Nephron progenitor cell (in vitro differentiated cells): ENCODE data around the gene RNU6-9.
A peak's percentile ranks its signal among the peaks of the same experiment; 100 is the strongest.
"Not testable (repeated sequence)": the region's sequence is repeated elsewhere in the genome, so short reads cannot be mapped to it uniquely, and the experiment has no call there.

ENCODE experiments used
- DNase-seq: peaks from one replicate; pipeline ENCODE4 v3.0.0; 2021
- H3K27ac Mint-ChIP-seq: 2 replicates; pipeline ENCODE4 v1.8.0; 2021; ENCODE audit warnings: mild to moderate bottlenecking, moderate library complexity, mixed read lengths
- H3K27me3 Mint-ChIP-seq: 2 replicates; pipeline ENCODE4 v1.8.0; 2021; ENCODE audit warnings: mild to moderate bottlenecking, low read depth, mixed read lengths; ENCODE audit not compliant: poor library complexity
- H3K36me3 Mint-ChIP-seq: 2 replicates; pipeline ENCODE4 v1.8.0; 2021; ENCODE audit warnings: low read depth, mixed read lengths
- H3K4me1 Mint-ChIP-seq: 2 replicates; pipeline ENCODE4 v1.8.0; 2021; ENCODE audit warnings: mixed read lengths
- H3K4me3 Mint-ChIP-seq: 2 replicates; pipeline ENCODE4 v1.8.0; 2021; ENCODE audit warnings: mild to moderate bottlenecking, moderate library complexity, mixed read lengths
- H3K9me3 Mint-ChIP-seq: 2 replicates; pipeline ENCODE4 v1.8.0; 2021; ENCODE audit warnings: mild to moderate bottlenecking, moderate library complexity, mixed read lengths
- CTCF ChIP-seq: fragments of 200-600 bp; sonication (generic); IDR thresholded peaks from 2 replicates; pipeline ENCODE4 v1.5.0; 2021; ENCODE audit warnings: antibody characterized with exemption

RNU6-9 gene

DNA sequence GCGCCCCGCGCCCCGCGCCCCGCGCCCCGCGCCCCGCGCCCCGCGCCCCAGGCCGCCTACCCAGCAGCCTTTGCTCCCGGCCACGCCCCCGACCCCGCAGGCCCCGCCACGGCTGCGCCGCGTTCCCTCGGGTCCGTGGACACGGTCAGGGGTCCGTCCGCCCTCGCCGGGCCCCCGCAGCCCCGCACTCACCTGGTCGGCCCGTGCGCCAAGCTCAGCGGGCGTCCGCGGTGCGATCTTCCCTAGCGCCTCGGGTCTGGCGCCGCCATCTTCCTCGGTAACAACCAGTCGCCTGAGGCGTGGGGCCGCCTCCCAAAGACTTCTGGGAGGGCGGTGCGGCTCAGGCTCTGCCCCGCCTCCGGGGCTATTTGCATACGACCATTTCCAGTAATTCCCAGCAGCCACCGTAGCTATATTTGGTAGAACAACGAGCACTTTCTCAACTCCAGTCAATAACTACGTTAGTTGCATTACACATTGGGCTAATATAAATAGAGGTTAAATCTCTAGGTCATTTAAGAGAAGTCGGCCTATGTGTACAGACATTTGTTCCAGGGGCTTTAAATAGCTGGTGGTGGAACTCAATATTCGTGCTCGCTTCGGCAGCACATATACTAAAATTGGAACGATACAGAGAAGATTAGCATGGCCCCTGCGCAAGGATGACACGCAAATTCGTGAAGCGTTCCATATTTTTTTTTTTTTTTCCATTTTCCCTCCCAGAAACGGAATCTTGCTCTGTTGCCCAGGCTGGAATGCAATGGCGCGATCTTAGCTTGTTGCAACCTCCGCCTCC lies at the start of gene RNU6-9, which contains the start of gene MED16:
RNU6-9 (plus strand) TSS at position 591 of the 796 bp plus-strand sequence.
MED16 (minus strand) TSS at position 294 of the 796 bp plus-strand sequence. CDS start 2,056 bp downstream, outside the sequence.
- H3K27me3 Mint-ChIP-seq, result peaks cover 4% of the 10 kb centered on the region

GRCh38 chr19:843836-844545 lies 49.3 kb upstream of the RNU6-9 start:
- Mint-ChIP-seq H3K4me1 (peaks cover 33% of the 10 kb centered on the region), H3K4me3 (peak overlapping the region; percentile 54), H3K36me3 (no peaks in the 10 kb centered on the region), H3K27me3 (peaks cover 42% of the 10 kb centered on the region), H3K27ac (no peak overlapping the region), H3K9me3 (no peaks in the 10 kb centered on the region)
- TF ChIP-seq CTCF, result no peak
- DNase-seq, result no peak

More for the DNA sequence above, at the start of gene RNU6-9, which contains the start of gene MED16:
- Mint-ChIP-seq H3K36me3 (peaks cover 22% of the 10 kb centered on the region), H3K4me3 (peak within 1 kb of the TSS; percentile 89), H3K4me1 (peaks cover 4% of the 10 kb centered on the region), H3K27ac (peak within 1 kb of the TSS; percentile 100), H3K9me3 (no peaks in the 10 kb centered on the region)
- peak; percentile 89 for DNase-seq
- TF ChIP-seq CTCF, result no peak

GRCh38 chr19:844546-844971 lies 48.7 kb upstream of the RNU6-9 start:
- no peak for DNase-seq
- Mint-ChIP-seq H3K27me3 (peaks cover 47% of the 10 kb centered on the region), H3K4me3 (peak overlapping the region; percentile 54), H3K36me3 (no peaks in the 10 kb centered on the region), H3K4me1 (peaks cover 33% of the 10 kb centered on the region), H3K27ac (no peak overlapping the region), H3K9me3 (no peaks in the 10 kb centered on the region)
- no peak for TF ChIP-seq CTCF

GRCh38 chr19:845707-846521 lies 47.4 kb upstream of the RNU6-9 start:
- no peak for TF ChIP-seq CTCF
- peaks cover 53% of the 10 kb centered on the region for H3K27me3 Mint-ChIP-seq
- H3K9me3 Mint-ChIP-seq, result no peaks in the 10 kb centered on the region
- H3K4me1 Mint-ChIP-seq, result peaks cover 33% of the 10 kb centered on the region
- H3K4me3 Mint-ChIP-seq, result no peak overlapping the region
- H3K27ac Mint-ChIP-seq, result no peak overlapping the region
- no peaks in the 10 kb centered on the region for H3K36me3 Mint-ChIP-seq
- DNase-seq, result no peak

GRCh38 chr19:848386-848921 lies 44.8 kb upstream of the RNU6-9 start:
- Mint-ChIP-seq H3K9me3 (no peaks in the 10 kb centered on the region), H3K27me3 (peaks cover 32% of the 10 kb centered on the region)
- no peak for TF ChIP-seq CTCF

DNA sequence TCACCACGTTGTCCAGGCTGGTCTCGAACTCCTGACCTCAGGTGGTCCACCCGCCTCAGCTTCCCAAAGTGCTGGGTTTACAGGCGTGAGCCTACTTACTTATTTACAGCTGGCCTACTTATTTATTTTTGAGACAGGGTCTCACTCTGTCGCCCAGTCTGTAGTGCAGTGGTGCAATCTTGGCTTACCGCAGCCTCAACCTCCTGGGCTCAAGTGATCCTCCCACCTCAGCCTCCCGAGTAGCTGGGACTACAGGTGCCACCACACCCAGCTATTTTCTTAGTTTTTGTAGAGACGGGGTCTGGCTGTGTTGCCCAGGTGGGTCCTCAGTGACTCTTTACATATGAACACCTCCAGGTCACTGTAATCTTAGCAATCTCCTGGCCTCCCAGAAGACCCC lies 44.1 kb upstream of the RNU6-9 start:
- H3K27ac Mint-ChIP-seq, DNase-seq, H3K9me3 Mint-ChIP-seq, H3K36me3 Mint-ChIP-seq, H3K4me3 Mint-ChIP-seq: not testable (repeated sequence)
- Mint-ChIP-seq H3K4me1 (peaks cover 27% of the 10 kb centered on the region), H3K27me3 (peaks cover 30% of the 10 kb centered on the region)

More at GRCh38 chr19:848386-848921, 44.8 kb upstream of the RNU6-9 start:
- H3K4me1 Mint-ChIP-seq, result peaks cover 27% of the 10 kb centered on the region
- DNase-seq, result no peak
- no peaks in the 10 kb centered on the region for H3K36me3 Mint-ChIP-seq
- H3K4me3 Mint-ChIP-seq, result no peak overlapping the region
- no peak overlapping the region for H3K27ac Mint-ChIP-seq
